DMS153 treated with DMSO at 0.1 percent for 48 hours (cell line): Measurements from ENCODE around the gene OSTC.

Experiments used
- DNase-seq: peaks from one replicate; lab custom pipeline; 2025; ENCODE audit not compliant: unreplicated experiment; lab: John Stamatoyannopoulos, UW

Gene OSTC

GRCh38 chr4:108714880-108715279 lies 64.5 kb downstream of the OSTC start:
- DNase-seq, result no peak

DNA sequence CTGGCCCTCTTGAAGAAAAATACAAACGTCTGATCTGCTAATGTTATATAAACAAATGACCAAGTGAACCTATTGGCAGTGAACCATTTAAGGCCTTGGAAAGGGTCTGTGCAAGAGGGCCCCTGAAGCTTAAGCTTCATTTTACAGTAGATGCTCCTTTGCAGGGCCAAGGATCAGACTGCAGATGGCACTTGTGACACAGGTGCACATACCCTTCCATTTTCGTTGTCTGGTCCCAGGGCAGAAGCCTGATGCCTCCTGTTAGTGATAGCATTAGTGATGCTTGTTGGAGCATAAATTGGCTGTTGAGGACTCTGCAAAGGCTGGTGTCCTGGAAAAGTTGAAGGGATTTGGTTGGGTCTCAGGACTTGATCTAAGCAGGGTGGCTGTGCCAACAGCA lies 65.9 kb downstream of the OSTC start:
- DNase-seq, result no peak

DNA sequence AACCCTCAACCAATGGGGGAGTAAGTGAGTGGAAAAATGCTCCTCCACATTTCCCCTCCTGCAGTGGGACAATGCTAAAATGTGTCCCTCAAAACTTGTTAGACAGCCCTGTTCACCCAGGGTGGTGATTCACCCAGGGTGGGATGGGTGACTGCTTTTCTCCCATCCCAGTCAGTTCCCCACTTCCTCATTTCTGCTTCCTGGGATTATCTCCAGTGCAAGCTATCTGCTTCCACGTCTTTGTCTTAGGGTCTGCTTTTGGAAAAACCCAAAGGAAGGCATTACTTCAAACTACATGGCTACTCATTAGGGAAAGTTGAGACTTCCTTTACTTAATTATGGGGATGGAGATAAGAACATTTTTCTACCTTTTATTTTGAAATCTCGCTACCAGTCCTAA lies 67.0 kb downstream of the OSTC start:
- no peak for DNase-seq
